HepG2 (cell line): Measurements from ENCODE around the gene TMTC3. TPM values are rescaled to one million over a fixed set of nuclear protein-coding genes. Genes with fewer than 3 reads are reported as not detected.

Experiments used
- ATAC-seq: fragments of 200-7000 bp; cut with Tn5 transposase; 3 replicates; pipeline ENCODE4 v1.9.1; 2020; ENCODE audit warnings: mild to moderate bottlenecking, moderate library complexity
- BruUV-seq: library from RNA; stranded (reverse); fragments of 400-500 nt; replicated peaks from 2 replicates; lab custom pipeline; 2021; lab: Mats Ljungman, UMichigan
- CTCF ChIA-PET: fragments of 300-600 bp; formaldehyde crosslinking; extraction: SDS; loops from one replicate; lab custom pipeline; 2021; ENCODE audit warnings: low total read pairs, inconsistent platforms, low intra/inter-chr PET ratio; lab: Yijun Ruan, JAX
- POLR2A ChIA-PET: fragments of 350-600 bp; sonication (Branson Sonifier 250); formaldehyde crosslinking; loops from one replicate; lab custom pipeline; 2020; ENCODE audit warnings: antibody characterized with exemption, inconsistent platforms; lab: Yijun Ruan, JAX
- DNase-seq: peaks from one replicate; pipeline ENCODE4 v3.0.0-alpha.2; 2015; ENCODE audit warnings: low spot score
- FAIRE-seq: peaks from 3 replicates; lab custom pipeline; 2011; peaks lifted over from hg19 to GRCh38; lab: Jason Lieb, UNC
- H2AFZ ChIP-seq: one replicate; pipeline ENCODE4 v1.6.1; 2011; ENCODE audit warnings: low read length, inconsistent platforms
- H3K27ac ChIP-seq: fragments of 300-600 bp; 3 replicates; pipeline ENCODE4 v1.8.0; 2011; ENCODE audit warnings: mixed run types, mild to moderate bottlenecking, mixed read lengths, low read length, inconsistent platforms; ENCODE audit not compliant: insufficient read depth; ENCODE audit errors: extremely low read length
- H3K27me3 ChIP-seq, 2 experiments: fragments of 200-600 bp in 1 of 2; 2 replicates in 1 of 2; 3 replicates in 1 of 2; pipeline versions ENCODE4 v1.6.0 to v1.8.0; 2011; ENCODE audit warnings: low read length in 2 of 2, mild to moderate bottlenecking in 2 of 2, moderate library complexity in 2 of 2, inconsistent platforms in 1 of 2; ENCODE audit not compliant: insufficient read depth in 2 of 2, control insufficient read depth in 1 of 2
- H3K36me3 ChIP-seq, 2 experiments: fragments of 200-600 bp in 1 of 2; replicated peaks in 1 of 2; 2 replicates in 1 of 2; 3 replicates in 1 of 2; pipeline versions ENCODE4 v1.5.1 to v1.8.0; 2011; ENCODE audit warnings: low read length in 2 of 2, inconsistent platforms in 1 of 2; ENCODE audit not compliant: insufficient read depth in 2 of 2, control insufficient read depth in 1 of 2
- H3K4me1 ChIP-seq: 2 replicates; pipeline ENCODE4 v1.5.1; 2012; ENCODE audit warnings: low read length, inconsistent platforms; ENCODE audit not compliant: insufficient read depth
- H3K4me2 ChIP-seq: 2 replicates; pipeline ENCODE4 v1.6.0; 2011; ENCODE audit warnings: low read depth, low read length, inconsistent platforms
- H3K4me3 ChIP-seq, 3 experiments: fragments of 200-600 bp in 1 of 3; sonication (generic), shearing (Covaris generic) in 1 of 3; replicated peaks in 1 of 3; 2 replicates each; pipeline ENCODE4 v1.5.1; 2011 to 2016; ENCODE audit warnings: low read length in 3 of 3, inconsistent platforms in 2 of 3, low read depth in 2 of 3, mild to moderate bottlenecking in 2 of 3, control low read depth in 1 of 3, mixed read lengths in 1 of 3; ENCODE audit not compliant: insufficient read depth in 1 of 3
- H3K79me2 ChIP-seq: one replicate; pipeline ENCODE4 v1.6.1; 2011; ENCODE audit warnings: low read length, inconsistent platforms; ENCODE audit not compliant: insufficient read depth
- H3K9ac ChIP-seq: 2 replicates; pipeline ENCODE4 v1.6.0; 2011; ENCODE audit warnings: mild to moderate bottlenecking, low read depth, low read length, inconsistent platforms; ENCODE audit not compliant: insufficient read depth
- H3K9me3 ChIP-seq: 2 replicates; pipeline ENCODE4 v1.5.1; 2012; ENCODE audit warnings: mild to moderate bottlenecking, low read length
- H4K20me1 ChIP-seq: 2 replicates; pipeline ENCODE4 v1.6.0; 2011; ENCODE audit warnings: inconsistent platforms, mild to moderate bottlenecking, low read length, moderate library complexity; ENCODE audit not compliant: insufficient read depth
- JARID2 ChIP-seq: sonication (generic); formaldehyde crosslinking; IDR thresholded peaks from 2 replicates; pipeline ENCODE4 v1.8.1; 2023; ENCODE audit warnings: missing genetic modification reagents, inconsistent platforms; ENCODE audit not compliant: insufficient replicate concordance
- KDM3A ChIP-seq: IDR thresholded peaks from 2 replicates; pipeline ENCODE4 v1.6.1; 2018; ENCODE audit warnings: low read depth, missing compliant biosample characterization
- RNF2 ChIP-seq: fragments of 450-650 bp; conservative IDR thresholded peaks from 2 replicates; pipeline ENCODE4 v1.6.1; 2016; ENCODE audit warnings: low read depth
- TBX2 ChIP-seq: sonication (generic); formaldehyde crosslinking; IDR thresholded peaks from 2 replicates; pipeline ENCODE4 v1.5.0; 2020; ENCODE audit warnings: missing genetic modification reagents, mild to moderate bottlenecking, borderline replicate concordance
- XRCC5 ChIP-seq: fragments of 200-400 bp; formaldehyde crosslinking; optimal IDR thresholded peaks from 2 replicates; pipeline ENCODE3; 2017; ENCODE audit warnings: mild to moderate bottlenecking, low read length
- YY1 ChIP-seq: IDR thresholded peaks from 2 replicates; pipeline ENCODE4 v1.6.1; 2011; ENCODE audit warnings: low read length, low read depth, moderate library complexity, mild to moderate bottlenecking; ENCODE audit not compliant: insufficient read depth, insufficient replicate concordance
- ZNF3 ChIP-seq: IDR thresholded peaks from 2 replicates; pipeline ENCODE4 v1.7.0; 2017; ENCODE audit warnings: inconsistent platforms
- ZNF652 ChIP-seq: IDR thresholded peaks from 2 replicates; pipeline ENCODE4 v1.6.1; 2016; ENCODE audit warnings: low read depth, borderline replicate concordance
- WGBS: methylation state at CpG from one replicate; pipeline ENCODE4 v1.1.6; 2017; ENCODE audit warnings: low lambda C conversion rate; 5-methylcytosine and 5-hydroxymethylcytosine counted together
- in situ Hi-C: cut with HindIII; loops from 2 replicates; pipeline ENCODE4 v1.10.0; 2017; ENCODE audit warnings: low pct_unique_long_range_greater_than_20kb; ENCODE audit not compliant: extremely low pct_ligation_motif_present
- intact Hi-C: fragments of 100-400 bp; cut with micrococcal nuclease; formaldehyde crosslinking; loops from one replicate; pipeline ENCODE4 v1.10.0; 2022; ENCODE audit not compliant: unreplicated experiment
- polyA plus RNA-seq, 8 experiments: library from polyadenylated mRNA; depleted of rRNA in 3 of 8; stranded (reverse) in 7 of 8; unstranded in 1 of 8; fragments of >200 nt; fragmentation: Illumina TruSeq in 4 of 8; extraction: Trizol in 4 of 8; gene quantifications; 2 replicates each; pipeline versions ENCODE4 v1.2.1 to v1.2.3, GENCODE V29; 2011 to 2016; ENCODE audit warnings: low read depth in 4 of 8, missing spikeins in 1 of 8, mixed read lengths in 1 of 8; ENCODE audit not compliant: insufficient read depth in 1 of 8
- total RNA-seq, 5 experiments: library from RNA; depleted of rRNA; stranded (reverse); fragments of >200 nt; fragmentation: Illumina TruSeq; extraction: Trizol; gene quantifications; 2 replicates each; pipeline ENCODE4 v1.2.3, GENCODE V29; 2016; ENCODE audit warnings: low read depth in 1 of 5
- TF ChIP-seq, protein P1 (sequence below): sonication (generic); formaldehyde crosslinking; IDR thresholded peaks from 2 replicates; pipeline ENCODE4 v1.4.0; 2020; ENCODE audit warnings: missing genetic modification reagents, borderline replicate concordance
- TF ChIP-seq, protein P2 (sequence below): sonication (generic); formaldehyde crosslinking; IDR thresholded peaks from 2 replicates; pipeline ENCODE4 v1.9.0; 2022; ENCODE audit warnings: missing genetic modification reagents, mild to moderate bottlenecking, borderline replicate concordance

Gene TMTC3
- total and polyA plus RNA-seq, 2 of the 13 experiments (the other 11 are each of a cell fraction or from before 2014, with no cell fraction given): 6.3 to 22.5 TPM

DNA sequence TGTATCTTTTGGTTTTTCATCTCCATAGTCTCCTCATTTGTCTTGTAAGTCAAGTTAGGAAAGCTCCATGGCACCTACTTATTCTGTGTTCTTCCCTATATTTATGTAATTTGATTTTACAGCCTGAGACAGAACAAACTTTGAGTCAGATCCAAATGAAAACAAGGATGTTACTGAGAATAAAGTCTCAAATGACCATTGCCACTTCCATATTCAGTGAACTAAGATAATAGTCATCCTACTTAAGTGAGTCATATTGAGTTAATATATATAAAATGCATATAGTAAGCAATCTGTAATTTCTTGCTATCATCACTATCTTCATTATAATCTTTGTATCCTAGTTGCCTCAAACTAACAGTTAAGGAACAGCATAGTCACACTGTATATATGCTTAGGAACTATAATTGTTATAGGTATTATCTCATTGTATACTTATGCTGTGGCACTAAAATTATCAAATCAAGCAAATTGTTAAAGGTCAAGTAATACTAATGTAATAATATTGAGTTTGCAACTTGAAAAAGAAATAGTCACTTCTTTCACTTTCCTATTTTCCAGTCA, 30.8 kb downstream of the TMTC3 start:
- CTCF ChIA-PET: no interaction called here
- POLR2A ChIA-PET: no interaction called here
- Histone ChIP-seq H3K4me3 (no peak overlapping the region), H2AFZ (no peak overlapping the region), H3K9ac (no peak overlapping the region), H3K36me3 (no peaks in the 10 kb centered on the region; a peak in 1 of 5 replicates), H3K79me2 (no peaks in the 10 kb centered on the region), H3K9me3 (no peaks in the 10 kb centered on the region), H3K27me3 (no peaks in the 10 kb centered on the region), H3K4me2 (no peak overlapping the region), H3K27ac (no peak overlapping the region), H4K20me1 (no peaks in the 10 kb centered on the region), H3K4me1 (no peaks in the 10 kb centered on the region)
- in situ Hi-C loops (no loop called here), intact Hi-C loops (no loop called here)
- no peak for TF ChIP-seq YY1
- FAIRE-seq (no peak), DNase-seq (no peak), ATAC-seq (no peak)
- BruUV-seq: no TSS peak

DNA sequence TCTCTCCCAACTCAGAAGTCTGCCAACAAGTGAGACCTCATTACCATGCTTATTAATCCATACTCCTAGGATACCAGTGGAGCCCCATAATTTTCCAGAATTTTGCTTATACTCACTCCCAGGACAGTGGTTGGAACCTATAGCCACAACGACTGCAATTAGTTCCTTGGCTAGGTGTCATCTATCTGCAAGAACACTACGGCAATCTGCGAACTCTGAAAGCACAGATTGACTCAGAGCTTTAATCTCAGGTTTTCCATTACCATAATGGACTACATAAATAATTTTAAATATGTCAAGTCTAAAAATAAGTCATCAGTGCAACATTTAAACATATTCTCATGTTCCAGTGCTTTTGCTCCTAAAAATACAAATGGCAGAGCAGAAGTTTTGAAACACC, 33.4 kb downstream of the TMTC3 start:
- CTCF ChIA-PET: no interaction called here
- no peak for ATAC-seq
- intact Hi-C loops: loop anchor here (5.0 kb wide), 1 partner anchor 33 kb away; the partner anchor contains the start of genes CEP290 and TMTC3
- H3K4me2 ChIP-seq: no peak overlapping the region
- H3K4me3 ChIP-seq: no peak overlapping the region
- no peak overlapping the region for H3K9ac ChIP-seq
- no peaks in the 10 kb centered on the region for H3K9me3 ChIP-seq
- H3K36me3 ChIP-seq: peaks cover 0 to 1% of the 10 kb centered on the region in 2 experiments; a peak in 1 of 5 replicates
- H3K79me2 ChIP-seq: no peaks in the 10 kb centered on the region
- no peak overlapping the region for H3K27ac ChIP-seq
- in situ Hi-C loops: no loop called here
- no peaks in the 10 kb centered on the region for H3K27me3 ChIP-seq
- no TSS peak for BruUV-seq
- POLR2A ChIA-PET: no interaction called here
- peaks cover 16% of the 10 kb centered on the region for H3K4me1 ChIP-seq
- FAIRE-seq: no peak
- no peaks in the 10 kb centered on the region for H4K20me1 ChIP-seq
- H2AFZ ChIP-seq: no peak overlapping the region
- 98% methylated on average over 3 of the region's 3 CpGs for WGBS
- TF ChIP-seq KDM3A (CRISPR knock-in tag) (no peak), JARID2 (no peak), TBX2 (no peak), RNF2 (no peak), ZNF3 (CRISPR knock-in tag) (no peak), XRCC5 (no peak), ZNF652 (CRISPR knock-in tag) (no peak)
- TF ChIP-seq, protein P1, sequence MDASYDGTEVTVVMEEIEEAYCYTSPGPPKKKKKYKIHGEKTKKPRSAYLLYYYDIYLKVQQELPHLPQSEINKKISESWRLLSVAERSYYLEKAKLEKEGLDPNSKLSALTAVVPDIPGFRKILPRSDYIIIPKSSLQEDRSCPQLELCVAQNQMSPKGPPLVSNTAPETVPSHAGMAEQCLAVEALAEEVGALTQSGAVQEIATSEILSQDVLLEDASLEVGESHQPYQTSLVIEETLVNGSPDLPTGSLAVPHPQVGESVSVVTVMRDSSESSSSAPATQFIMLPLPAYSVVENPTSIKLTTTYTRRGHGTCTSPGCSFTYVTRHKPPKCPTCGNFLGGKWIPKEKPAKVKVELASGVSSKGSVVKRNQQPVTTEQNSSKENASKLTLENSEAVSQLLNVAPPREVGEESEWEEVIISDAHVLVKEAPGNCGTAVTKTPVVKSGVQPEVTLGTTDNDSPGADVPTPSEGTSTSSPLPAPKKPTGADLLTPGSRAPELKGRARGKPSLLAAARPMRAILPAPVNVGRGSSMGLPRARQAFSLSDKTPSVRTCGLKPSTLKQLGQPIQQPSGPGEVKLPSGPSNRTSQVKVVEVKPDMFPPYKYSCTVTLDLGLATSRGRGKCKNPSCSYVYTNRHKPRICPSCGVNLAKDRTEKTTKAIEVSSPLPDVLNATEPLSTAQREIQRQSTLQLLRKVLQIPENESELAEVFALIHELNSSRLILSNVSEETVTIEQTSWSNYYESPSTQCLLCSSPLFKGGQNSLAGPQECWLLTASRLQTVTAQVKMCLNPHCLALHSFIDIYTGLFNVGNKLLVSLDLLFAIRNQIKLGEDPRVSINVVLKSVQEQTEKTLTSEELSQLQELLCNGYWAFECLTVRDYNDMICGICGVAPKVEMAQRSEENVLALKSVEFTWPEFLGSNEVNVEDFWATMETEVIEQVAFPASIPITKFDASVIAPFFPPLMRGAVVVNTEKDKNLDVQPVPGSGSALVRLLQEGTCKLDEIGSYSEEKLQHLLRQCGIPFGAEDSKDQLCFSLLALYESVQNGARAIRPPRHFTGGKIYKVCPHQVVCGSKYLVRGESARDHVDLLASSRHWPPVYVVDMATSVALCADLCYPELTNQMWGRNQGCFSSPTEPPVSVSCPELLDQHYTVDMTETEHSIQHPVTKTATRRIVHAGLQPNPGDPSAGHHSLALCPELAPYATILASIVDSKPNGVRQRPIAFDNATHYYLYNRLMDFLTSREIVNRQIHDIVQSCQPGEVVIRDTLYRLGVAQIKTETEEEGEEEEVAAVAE: no peak
- TF ChIP-seq, protein P2, sequence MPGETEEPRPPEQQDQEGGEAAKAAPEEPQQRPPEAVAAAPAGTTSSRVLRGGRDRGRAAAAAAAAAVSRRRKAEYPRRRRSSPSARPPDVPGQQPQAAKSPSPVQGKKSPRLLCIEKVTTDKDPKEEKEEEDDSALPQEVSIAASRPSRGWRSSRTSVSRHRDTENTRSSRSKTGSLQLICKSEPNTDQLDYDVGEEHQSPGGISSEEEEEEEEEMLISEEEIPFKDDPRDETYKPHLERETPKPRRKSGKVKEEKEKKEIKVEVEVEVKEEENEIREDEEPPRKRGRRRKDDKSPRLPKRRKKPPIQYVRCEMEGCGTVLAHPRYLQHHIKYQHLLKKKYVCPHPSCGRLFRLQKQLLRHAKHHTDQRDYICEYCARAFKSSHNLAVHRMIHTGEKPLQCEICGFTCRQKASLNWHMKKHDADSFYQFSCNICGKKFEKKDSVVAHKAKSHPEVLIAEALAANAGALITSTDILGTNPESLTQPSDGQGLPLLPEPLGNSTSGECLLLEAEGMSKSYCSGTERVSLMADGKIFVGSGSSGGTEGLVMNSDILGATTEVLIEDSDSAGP (CRISPR knock-in tag): no peak
- DNase-seq: no peak
